Mesendoderm (in vitro differentiated cells): ENCODE data around the gene RCBTB2.

Experiments used
- DNase-seq: peaks from one replicate; pipeline ENCODE4 v3.0.0; 2013
- H2AK5ac ChIP-seq: 2 replicates; pipeline ENCODE4 v1.6.1; 2013; ENCODE audit warnings: low read length, inconsistent platforms
- H2BK120ac ChIP-seq: 2 replicates; pipeline ENCODE4 v1.6.1; 2013; ENCODE audit warnings: low read depth, mild to moderate bottlenecking, low read length, moderate library complexity, mixed read lengths
- H2BK15ac ChIP-seq: replicated peaks from 2 replicates; pipeline ENCODE4 v1.6.1; 2013; ENCODE audit warnings: low read depth, mild to moderate bottlenecking, moderate library complexity
- H2BK5ac ChIP-seq: 2 replicates; pipeline ENCODE4 v1.6.1; 2013; ENCODE audit warnings: low read length, inconsistent platforms
- H3K18ac ChIP-seq: 2 replicates; pipeline ENCODE4 v1.6.1; 2013; ENCODE audit warnings: mild to moderate bottlenecking, low read length, mixed read lengths
- H3K23ac ChIP-seq: one replicate; pipeline ENCODE4 v1.6.1; 2013; ENCODE audit warnings: low read length
- H3K27ac ChIP-seq: 2 replicates; pipeline ENCODE4 v1.5.1; 2013; ENCODE audit warnings: low read depth, mild to moderate bottlenecking, inconsistent platforms, low read length, moderate library complexity
- H3K27me3 ChIP-seq: 2 replicates; pipeline ENCODE4 v1.6.1; 2013; ENCODE audit warnings: low read length, control low read depth, mild to moderate bottlenecking, inconsistent platforms; ENCODE audit not compliant: insufficient read depth, poor library complexity
- H3K36me3 ChIP-seq: 2 replicates; pipeline ENCODE4 v1.6.1; 2013; ENCODE audit warnings: low read length, inconsistent platforms; ENCODE audit not compliant: control insufficient read depth, insufficient read depth
- H3K4ac ChIP-seq: one replicate; pipeline ENCODE4 v1.6.1; 2013; ENCODE audit warnings: low read depth, mild to moderate bottlenecking, low read length, moderate library complexity
- H3K4me1 ChIP-seq: 2 replicates; pipeline ENCODE4 v1.6.1; 2013; ENCODE audit warnings: low read depth, low read length, inconsistent platforms; ENCODE audit not compliant: control insufficient read depth
- H3K4me2 ChIP-seq: 2 replicates; pipeline ENCODE4 v1.6.1; 2013; ENCODE audit warnings: low read length
- H3K4me3 ChIP-seq: 2 replicates; pipeline ENCODE4 v1.5.1; 2013; ENCODE audit warnings: mild to moderate bottlenecking, low read length
- H3K56ac ChIP-seq: one replicate; pipeline ENCODE4 v1.6.1; 2013; ENCODE audit warnings: low read length
- H3K79me1 ChIP-seq: 2 replicates; pipeline ENCODE4 v1.6.1; 2013; ENCODE audit warnings: low read length, inconsistent platforms
- H3K79me2 ChIP-seq: 2 replicates; pipeline ENCODE4 v1.6.1; 2013; ENCODE audit warnings: mild to moderate bottlenecking, low read length; ENCODE audit not compliant: control insufficient read depth, insufficient read depth
- H3K9ac ChIP-seq: 2 replicates; pipeline ENCODE4 v1.6.1; 2013; ENCODE audit warnings: low read length, inconsistent platforms
- H4K5ac ChIP-seq: one replicate; pipeline ENCODE4 v1.6.1; 2013; ENCODE audit warnings: low read length
- H4K8ac ChIP-seq: one replicate; pipeline ENCODE4 v1.6.1; 2013; ENCODE audit warnings: low read depth, mild to moderate bottlenecking, control low read depth, low read length, moderate library complexity
- WGBS: extraction: QIAGEN DNeasy Blood & Tissue Kit; methylation state at CpG from one replicate; pipeline ENCODE4 v1.1.7; 2013; ENCODE audit warnings: low lambda C conversion rate, missing lambda C conversion rate; ENCODE audit not compliant: insufficient coverage; ENCODE audit errors: extremely low coverage; 5-methylcytosine and 5-hydroxymethylcytosine counted together

RCBTB2 gene

DNA sequence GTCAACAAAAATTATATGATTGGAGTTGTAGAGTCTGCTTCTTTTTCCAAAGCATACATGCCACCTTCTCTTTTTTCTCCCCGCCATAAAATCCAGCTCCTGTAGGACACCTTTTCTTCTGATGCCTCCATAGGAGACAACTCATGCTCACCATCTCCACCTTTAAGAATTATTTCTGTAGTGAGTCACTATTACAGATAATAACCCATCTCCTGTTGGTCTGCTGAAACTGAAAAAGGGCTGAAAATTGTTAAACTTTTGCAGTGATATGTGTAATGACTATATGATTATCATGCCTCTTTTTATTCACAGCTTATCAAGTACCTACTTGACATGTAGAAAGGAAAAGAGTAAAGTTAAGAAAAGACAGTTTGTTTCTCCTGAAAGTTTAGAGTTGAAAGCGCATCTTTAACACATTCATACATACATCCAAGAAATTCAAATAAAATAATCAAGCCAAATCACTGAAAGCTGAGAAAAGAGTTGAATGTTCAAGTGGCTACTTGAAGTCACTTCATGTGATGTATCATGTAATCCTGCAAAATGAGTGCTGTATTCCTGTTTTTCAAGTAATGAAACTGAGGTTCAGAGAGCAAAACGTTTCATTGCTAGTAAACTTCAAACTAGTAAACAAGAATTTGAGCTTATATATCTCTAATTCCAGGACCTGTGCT lies 84.5 kb downstream of the RCBTB2 start:
- no peak overlapping the region for H4K5ac ChIP-seq
- H2BK120ac ChIP-seq: no peak overlapping the region
- peaks cover 3% of the 10 kb centered on the region for H3K4me1 ChIP-seq
- no CpG with 5 or more reads among the region's 3 CpGs for WGBS
- no peak overlapping the region for H3K4me2 ChIP-seq
- no peaks in the 10 kb centered on the region for H3K79me1 ChIP-seq
- H3K4me3 ChIP-seq: no peak overlapping the region
- no peak for DNase-seq
- H3K9ac ChIP-seq: no peak overlapping the region
- no peak overlapping the region for H3K56ac ChIP-seq
- no peak overlapping the region for H3K4ac ChIP-seq
- no peaks in the 10 kb centered on the region for H3K36me3 ChIP-seq
- no peak overlapping the region for H3K27ac ChIP-seq
- H4K8ac ChIP-seq: no peak overlapping the region
- H2AK5ac ChIP-seq: no peak overlapping the region
- no peak overlapping the region for H2BK15ac ChIP-seq
- H3K18ac ChIP-seq: no peak overlapping the region
- no peaks in the 10 kb centered on the region for H3K27me3 ChIP-seq
- H3K79me2 ChIP-seq: no peaks in the 10 kb centered on the region
- no peak overlapping the region for H3K23ac ChIP-seq
- no peak overlapping the region for H2BK5ac ChIP-seq

DNA sequence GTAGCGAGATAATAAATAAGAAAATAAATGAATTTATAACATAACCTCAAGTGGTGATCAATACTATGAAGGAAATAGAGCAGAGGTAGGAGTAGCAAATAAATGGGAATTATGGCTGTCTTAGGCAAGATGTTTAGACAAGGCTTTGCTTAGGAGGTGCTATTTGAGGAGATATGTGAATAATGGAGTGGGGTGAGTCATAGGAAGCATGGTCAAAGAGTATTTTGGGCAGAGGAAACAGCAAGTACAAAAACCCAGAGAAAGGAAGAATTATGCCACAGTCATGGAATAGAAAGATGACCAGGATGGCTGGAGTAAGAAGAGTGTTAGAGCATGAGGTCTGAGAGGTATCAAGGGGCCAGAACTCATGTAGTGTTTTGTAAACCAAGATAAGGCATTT lies 86.4 kb downstream of the RCBTB2 start:
- H2BK15ac ChIP-seq: no peak overlapping the region
- DNase-seq: no peak
- H3K27me3 ChIP-seq: no peaks in the 10 kb centered on the region
- no peaks in the 10 kb centered on the region for H3K4me1 ChIP-seq
- H3K23ac ChIP-seq: no peak overlapping the region
- H3K79me2 ChIP-seq: no peaks in the 10 kb centered on the region
- no peaks in the 10 kb centered on the region for H3K79me1 ChIP-seq
- no peak overlapping the region for H3K4me2 ChIP-seq
- H3K27ac ChIP-seq: no peak overlapping the region
- no peaks in the 10 kb centered on the region for H3K36me3 ChIP-seq
- no peak overlapping the region for H3K4ac ChIP-seq
- H3K9ac ChIP-seq: no peak overlapping the region
- H3K18ac ChIP-seq: no peak overlapping the region
- H2BK120ac ChIP-seq: no peak overlapping the region
- no peak overlapping the region for H4K8ac ChIP-seq
- no peak overlapping the region for H3K4me3 ChIP-seq
- no peak overlapping the region for H3K56ac ChIP-seq
- no peak overlapping the region for H2BK5ac ChIP-seq
- no CpG with 5 or more reads among the region's 1 CpG for WGBS
- H2AK5ac ChIP-seq: no peak overlapping the region
- no peak overlapping the region for H4K5ac ChIP-seq

DNA sequence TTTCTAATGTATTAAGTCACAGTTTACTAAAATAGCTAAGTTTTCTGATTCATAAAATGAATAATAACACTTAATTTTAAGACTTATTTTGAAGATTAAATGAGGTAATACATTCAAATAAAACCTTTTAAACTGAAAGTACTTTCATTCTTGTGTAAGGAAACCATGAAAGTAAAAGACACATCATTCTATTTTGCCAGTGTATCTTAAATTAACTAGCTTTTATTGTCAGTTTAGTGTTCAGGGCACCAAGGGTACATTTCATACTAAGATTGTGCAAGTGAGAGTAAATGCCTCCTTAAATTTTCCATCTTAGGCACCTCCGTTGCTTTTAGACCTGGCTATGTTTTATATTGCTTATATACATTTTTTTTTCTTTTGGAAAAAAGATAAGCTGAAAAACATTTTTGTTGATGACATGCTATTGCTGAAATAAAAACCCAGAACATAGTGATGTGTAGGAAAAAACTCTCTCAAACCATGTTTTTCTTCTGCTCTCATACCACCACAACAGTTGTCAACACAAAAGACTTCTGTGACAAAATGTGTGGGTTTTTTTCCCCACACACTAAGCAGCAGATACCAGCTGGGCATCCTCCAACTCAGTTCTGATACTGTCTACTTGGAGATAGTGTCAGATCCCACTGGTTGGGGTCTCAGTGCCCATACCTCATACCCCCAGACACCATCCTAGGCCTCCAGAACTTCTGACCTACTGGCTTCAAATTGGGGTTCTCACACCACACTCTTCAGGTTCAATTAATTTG lies 89.3 kb downstream of the RCBTB2 start:
- no CpG with 5 or more reads among the region's 1 CpG for WGBS
- no peak for DNase-seq
- no peak overlapping the region for H3K4me2 ChIP-seq
- no peaks in the 10 kb centered on the region for H3K4me1 ChIP-seq
- H2BK5ac ChIP-seq: no peak overlapping the region
- H4K5ac ChIP-seq: no peak overlapping the region
- no peak overlapping the region for H3K23ac ChIP-seq
- no peak overlapping the region for H2BK15ac ChIP-seq
- no peaks in the 10 kb centered on the region for H3K79me2 ChIP-seq
- no peak overlapping the region for H3K27ac ChIP-seq
- no peak overlapping the region for H3K56ac ChIP-seq
- H2AK5ac ChIP-seq: no peak overlapping the region
- H3K79me1 ChIP-seq: no peaks in the 10 kb centered on the region
- no peaks in the 10 kb centered on the region for H3K27me3 ChIP-seq
- H3K9ac ChIP-seq: no peak overlapping the region
- no peak overlapping the region for H2BK120ac ChIP-seq
- no peak overlapping the region for H3K4me3 ChIP-seq
- H3K4ac ChIP-seq: no peak overlapping the region
- no peak overlapping the region for H4K8ac ChIP-seq
- no peak overlapping the region for H3K18ac ChIP-seq
- H3K36me3 ChIP-seq: no peaks in the 10 kb centered on the region
